ENCODE data around the gene ZNF555.
A peak's percentile ranks its signal among the peaks of the same experiment; 100 is the strongest.
"Not testable (repeated sequence)": the region's sequence is repeated elsewhere in the genome, so short reads cannot be mapped to it uniquely, and the experiment has no call there.

Gene ZNF555

GRCh38 chr19:2807379-2808128, 33.7 kb upstream of the ZNF555 start:
- DNase-seq (ENCODE audit: low read depth) = no peak

- no peak for DNase-seq (ENCODE audit: low read depth)
Measured at GRCh38 chr19:2808129-2808941, 32.9 kb upstream of the ZNF555 start.

- no peak for DNase-seq (ENCODE audit: low read depth)
Measured at GRCh38 chr19:2809387-2810140, 31.7 kb upstream of the ZNF555 start.

- DNase-seq (ENCODE audit: low read depth) = no peak
Measured at GRCh38 chr19:2810141-2811091, 30.9 kb upstream of the ZNF555 start.

- DNase-seq (ENCODE audit: low read depth) = no peak
Measured at GRCh38 chr19:2811221-2811722, 30.0 kb upstream of the ZNF555 start.

GRCh38 chr19:2811735-2812413, 29.4 kb upstream of the ZNF555 start:
- no peak for DNase-seq (ENCODE audit: low read depth)

GRCh38 chr19:2812414-2813234, 28.7 kb upstream of the ZNF555 start:
- DNase-seq (ENCODE audit: low read depth) = no peak

GRCh38 chr19:2813235-2814160, 27.8 kb upstream of the ZNF555 start:
- DNase-seq (ENCODE audit: low read depth) = no peak

- no peak for DNase-seq (ENCODE audit: low read depth)
Measured at GRCh38 chr19:2814426-2814825, 26.8 kb upstream of the ZNF555 start.

- DNase-seq (ENCODE audit: low read depth) = no peak
Measured at GRCh38 chr19:2815191-2815614, 26.1 kb upstream of the ZNF555 start.

- no peak for DNase-seq (ENCODE audit: low read depth)
Measured at GRCh38 chr19:2815923-2816322, 25.4 kb upstream of the ZNF555 start.

- no peak for DNase-seq (ENCODE audit: low read depth)
Measured at GRCh38 chr19:2816641-2817040, 24.6 kb upstream of the ZNF555 start.

- not testable (repeated sequence) for DNase-seq (ENCODE audit: low read depth)
Measured at GRCh38 chr19:2817237-2817829, 23.9 kb upstream of the ZNF555 start.

- peak; percentile 68 for DNase-seq (ENCODE audit: low read depth)
Measured at GRCh38 chr19:2819540-2820111, 21.6 kb upstream of the ZNF555 start, which contains the start of gene ZNF554. Gene ZNF554 (plus strand): TSS chr19:2819868. CDS start chr19:2820072, 204 bp downstream.

- no peak for DNase-seq (ENCODE audit: low read depth)
Measured at GRCh38 chr19:2820112-2820702, 21.1 kb upstream of the ZNF555 start.

- no peak for DNase-seq (ENCODE audit: low read depth)
Measured at GRCh38 chr19:2822846-2823245, 18.4 kb upstream of the ZNF555 start.

- DNase-seq (ENCODE audit: low read depth) = no peak
Measured at GRCh38 chr19:2823646-2824045, 17.6 kb upstream of the ZNF555 start.
